ENCODE results near the gene EYS.

EYS gene

DNA sequence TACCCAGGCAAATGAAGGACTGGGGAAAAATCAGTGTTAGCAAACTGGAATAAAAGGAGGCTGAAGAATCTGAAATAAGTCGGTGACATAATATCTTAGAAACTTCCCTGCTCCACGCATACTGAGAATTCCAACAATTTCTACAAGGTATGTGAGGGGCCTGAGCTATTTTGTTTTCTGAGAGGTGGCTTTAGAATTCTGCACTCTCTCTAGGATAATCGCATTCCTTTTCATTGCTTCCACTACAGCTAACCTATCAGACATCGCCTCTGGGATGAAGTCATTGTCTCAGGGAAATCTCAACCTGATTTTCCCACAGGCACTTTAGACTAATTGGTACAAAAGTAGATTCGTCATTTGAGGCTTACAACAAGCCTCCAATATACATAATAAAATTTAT, 1330.6 kb downstream of the EYS start:
- in situ Hi-C loops (cut with MboI; ENCODE audit: low sequenced_read_pairs), result no loop called here

DNA sequence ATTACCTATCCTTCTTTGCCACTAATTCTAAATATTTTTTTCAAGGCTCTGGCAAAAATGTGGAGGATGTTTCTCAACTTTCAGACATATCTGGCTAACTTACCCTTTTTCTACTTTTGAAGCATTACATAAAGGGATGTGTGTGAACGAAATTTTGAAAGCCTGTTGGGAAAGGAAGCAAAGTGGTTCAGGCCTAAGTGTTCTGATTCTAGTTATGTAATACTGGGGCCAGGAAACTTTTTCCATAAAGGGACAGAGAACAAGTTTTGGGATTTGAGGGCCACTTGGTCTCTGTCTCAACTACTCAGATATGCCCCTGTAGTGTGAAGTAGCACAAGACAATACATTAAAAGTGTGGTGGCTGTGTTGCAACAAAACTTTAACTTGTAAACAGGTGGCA, 1349.6 kb downstream of the EYS start:
- in situ Hi-C loops (cut with MboI; ENCODE audit: low sequenced_read_pairs), result no loop called here

DNA sequence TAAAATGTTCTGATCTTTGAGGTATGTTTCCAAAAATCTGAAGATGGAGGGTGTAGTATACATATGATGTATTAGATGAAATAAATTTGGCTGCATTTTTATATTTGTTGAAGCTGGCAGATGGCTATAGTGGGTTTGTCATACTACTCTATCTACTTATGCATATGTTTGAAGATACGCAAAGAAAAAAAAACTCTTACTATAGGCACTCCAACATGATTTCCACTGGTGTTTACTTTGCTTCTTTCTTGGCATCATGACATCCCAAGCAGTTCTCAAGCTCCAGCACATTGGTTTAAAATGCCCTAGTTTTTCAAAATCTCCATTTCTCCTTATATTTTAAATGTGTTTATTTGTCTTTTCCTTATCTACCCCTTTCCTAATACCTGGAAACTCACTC, 1359.6 kb downstream of the EYS start:
- in situ Hi-C loops (cut with MboI; ENCODE audit: low sequenced_read_pairs), result no loop called here

DNA sequence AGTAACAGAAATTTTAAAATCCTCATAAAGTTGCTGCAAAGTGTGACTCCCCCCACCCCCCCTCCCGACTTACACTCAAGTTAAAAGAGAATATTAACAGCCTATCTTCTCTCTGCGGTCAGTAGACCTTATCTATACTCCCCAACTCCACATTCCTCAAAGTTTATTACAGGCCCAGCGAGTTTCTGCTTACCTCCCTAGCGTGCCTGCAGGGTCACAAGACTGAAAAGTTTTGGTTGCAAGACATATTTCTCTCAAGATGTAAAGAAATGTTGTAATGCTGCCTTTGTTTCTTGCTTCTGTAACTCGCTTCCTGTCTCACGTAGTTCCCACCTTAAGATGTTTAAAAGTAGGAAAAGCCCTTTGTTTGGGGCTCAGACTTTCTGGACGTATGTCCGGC, 1371.8 kb downstream of the EYS start:
- in situ Hi-C loops (cut with MboI; ENCODE audit: low sequenced_read_pairs), result no loop called here

DNA sequence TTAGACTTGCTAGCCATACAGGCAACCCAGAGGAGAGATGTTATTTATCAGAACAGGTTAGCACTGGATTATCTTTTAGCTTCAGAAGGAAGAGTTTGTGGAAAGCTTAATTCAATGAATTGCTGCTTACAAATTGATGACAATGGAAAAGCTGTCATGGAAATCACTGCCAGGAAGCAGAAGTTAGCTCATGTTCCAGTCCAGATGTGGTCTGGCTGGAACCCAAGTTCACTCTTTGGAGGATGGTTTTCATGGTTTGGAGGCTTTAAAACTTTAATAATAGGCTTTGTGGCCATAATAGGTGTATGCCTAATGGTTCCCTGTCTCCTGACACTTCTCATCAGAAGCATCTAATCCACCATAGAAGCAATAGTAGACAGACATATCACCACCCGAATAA, 1372.4 kb downstream of the EYS start:
- in situ Hi-C loops (cut with MboI; ENCODE audit: low sequenced_read_pairs), result no loop called here

DNA sequence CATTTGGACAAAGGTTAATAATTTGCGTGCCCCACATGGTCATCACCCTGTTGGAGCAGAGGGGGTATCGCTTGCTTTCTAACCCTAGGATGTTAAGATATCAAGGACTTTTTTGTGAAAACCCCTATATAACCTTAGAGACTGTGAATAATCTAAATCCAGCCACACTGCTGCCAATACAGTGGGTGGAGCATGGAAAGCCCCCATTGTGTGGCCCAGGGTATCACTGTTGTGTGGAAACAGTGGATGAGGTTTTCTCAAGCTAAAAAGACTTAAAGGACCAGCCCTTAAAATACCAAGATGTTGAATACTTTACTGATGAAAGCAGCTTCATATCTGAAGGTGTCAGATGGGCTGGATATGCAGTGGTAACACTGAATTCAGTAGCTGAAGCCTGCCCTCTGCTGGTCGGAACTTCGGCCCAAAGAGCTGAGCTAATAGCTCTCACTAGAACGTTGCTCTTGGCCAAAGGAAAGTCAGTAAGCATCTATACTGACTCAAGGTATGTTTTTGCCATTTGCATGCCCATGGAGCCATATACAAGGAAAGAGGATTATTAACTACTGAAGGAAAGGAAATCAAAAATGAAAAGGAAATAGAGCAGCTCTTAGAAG, 1376.2 kb downstream of the EYS start:
- in situ Hi-C loops (cut with MboI; ENCODE audit: low sequenced_read_pairs), result no loop called here

- in situ Hi-C loops (cut with MboI; ENCODE audit: low sequenced_read_pairs), result no loop called here
Measured at GRCh38 chr6:64326939-64327338, 1380.1 kb downstream of the EYS start.

DNA sequence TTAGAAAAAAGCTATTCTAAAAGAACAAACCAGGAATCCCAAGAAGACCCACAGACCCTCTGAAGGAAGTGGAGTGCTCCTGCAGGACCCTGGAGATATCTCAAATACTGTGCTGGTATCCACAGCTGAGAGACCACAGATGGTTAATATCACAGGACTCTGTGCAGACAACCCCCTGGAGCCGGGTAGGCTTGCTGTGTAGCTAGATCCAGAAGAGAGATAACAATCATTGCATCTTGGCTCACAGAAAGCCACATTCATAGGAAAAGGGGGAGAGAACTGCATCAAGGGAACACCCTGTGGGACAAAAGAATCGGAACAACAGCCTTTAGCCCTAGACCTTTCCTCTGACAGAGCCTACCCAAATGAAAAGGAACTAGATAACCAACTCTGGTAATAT, 1381.9 kb downstream of the EYS start:
- in situ Hi-C loops (cut with MboI; ENCODE audit: low sequenced_read_pairs), result no loop called here

DNA sequence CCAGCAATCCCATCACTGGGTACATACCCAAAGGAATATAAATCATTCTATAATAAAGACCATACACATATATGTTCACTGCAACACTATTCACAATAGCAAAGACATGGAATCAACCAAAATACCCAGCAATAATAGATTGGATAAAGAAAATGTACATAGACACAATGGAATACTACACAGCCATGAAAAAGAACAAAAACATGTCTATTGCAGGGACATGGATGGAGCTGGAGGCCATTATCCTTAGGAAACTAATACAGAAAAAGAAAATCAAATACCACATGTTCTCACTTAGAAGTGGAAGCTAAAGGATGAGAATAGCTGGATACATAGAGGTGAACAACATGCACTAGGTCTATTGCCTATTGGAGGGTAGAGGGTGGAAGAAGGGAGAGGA, 1396.8 kb downstream of the EYS start:
- in situ Hi-C loops (cut with MboI; ENCODE audit: low sequenced_read_pairs), result no loop called here

GRCh38 chr6:64301307-64302236, 1405.5 kb downstream of the EYS start:
- in situ Hi-C loops (cut with MboI; ENCODE audit: low sequenced_read_pairs), result no loop called here

DNA sequence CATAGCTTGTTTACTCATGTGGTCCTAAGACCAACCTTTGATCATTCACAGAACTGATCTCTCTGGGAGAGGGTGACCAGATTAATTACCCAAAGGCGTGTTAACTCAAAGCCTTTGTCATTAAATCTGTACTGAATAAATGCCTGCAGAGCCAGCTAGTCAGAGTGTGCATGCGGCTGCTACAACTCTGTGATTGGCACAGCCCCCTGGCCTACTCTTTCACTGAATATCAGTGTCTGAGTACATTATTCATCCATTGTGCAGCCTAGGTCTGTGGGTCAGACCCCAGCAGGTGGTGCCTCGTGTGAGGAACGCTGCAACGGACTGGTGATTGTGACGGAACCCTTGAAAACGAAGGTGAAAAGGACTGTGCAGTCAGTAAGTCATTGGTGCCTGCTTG, 1407.8 kb downstream of the EYS start:
- in situ Hi-C loops (cut with MboI; ENCODE audit: low sequenced_read_pairs), result no loop called here

GRCh38 chr6:64294034-64294433, 1413.0 kb downstream of the EYS start:
- in situ Hi-C loops (cut with MboI; ENCODE audit: low sequenced_read_pairs), result no loop called here

- in situ Hi-C loops (cut with MboI; ENCODE audit: low sequenced_read_pairs), result no loop called here
Measured at GRCh38 chr6:64293298-64293697, 1413.7 kb downstream of the EYS start.

DNA sequence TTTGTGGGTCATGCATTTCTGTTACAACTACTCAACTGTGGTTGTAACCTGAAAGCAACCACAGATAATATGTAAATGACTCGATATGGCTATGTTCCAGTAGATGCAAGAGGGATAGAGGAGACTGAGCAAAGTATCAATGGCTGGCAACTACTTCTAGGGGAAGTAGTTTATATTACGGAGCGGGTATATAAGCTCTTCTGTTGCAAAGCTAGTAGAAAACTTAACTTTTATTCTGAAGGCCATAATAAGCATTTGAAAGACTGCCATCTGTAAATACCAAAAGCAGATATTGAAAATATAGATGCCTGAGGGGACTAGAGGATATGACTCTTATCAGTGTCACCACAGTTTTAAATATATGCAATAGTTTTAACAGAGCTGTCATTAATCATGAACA, 1416.2 kb downstream of the EYS start:
- in situ Hi-C loops (cut with MboI; ENCODE audit: low sequenced_read_pairs), result no loop called here

DNA sequence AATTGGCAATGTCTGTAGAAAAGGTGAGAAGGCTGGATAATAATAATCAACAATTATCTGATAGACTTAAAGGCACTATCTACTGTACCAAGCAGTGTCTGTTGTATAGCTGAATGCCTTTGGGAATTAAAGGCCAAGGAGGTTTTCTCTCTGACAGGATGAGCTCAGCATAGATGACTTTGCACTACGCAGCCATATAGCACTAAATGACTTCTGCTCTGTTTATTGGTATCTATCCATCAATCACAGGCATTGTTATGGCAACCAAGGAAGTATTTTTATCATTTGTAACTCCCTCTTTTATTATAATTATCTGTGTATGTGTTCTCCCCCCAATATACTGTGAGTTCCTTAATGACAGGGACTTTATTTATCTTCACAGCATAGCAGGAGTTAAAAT, 1417.1 kb downstream of the EYS start:
- in situ Hi-C loops (cut with MboI; ENCODE audit: low sequenced_read_pairs), result no loop called here

DNA sequence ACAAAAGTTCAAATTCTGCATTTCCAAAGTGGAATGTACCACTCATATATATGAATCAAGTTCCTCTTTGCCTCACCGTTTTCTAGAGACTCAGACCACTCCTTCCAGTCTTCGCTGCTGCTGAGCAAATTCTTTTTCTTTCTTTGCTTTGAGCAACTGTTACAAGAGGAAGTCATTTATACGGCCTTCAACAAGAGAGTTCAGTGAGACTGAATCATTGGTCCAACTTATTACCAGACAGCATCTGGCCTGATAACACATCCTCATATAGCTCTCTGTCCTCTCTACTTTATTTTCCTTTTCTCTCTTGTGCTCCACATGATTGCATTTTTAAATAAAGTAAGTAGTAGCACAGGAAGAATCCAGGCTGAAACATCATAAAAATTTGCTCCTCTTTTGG, 1418.7 kb downstream of the EYS start:
- in situ Hi-C loops (cut with MboI; ENCODE audit: low sequenced_read_pairs), result no loop called here

DNA sequence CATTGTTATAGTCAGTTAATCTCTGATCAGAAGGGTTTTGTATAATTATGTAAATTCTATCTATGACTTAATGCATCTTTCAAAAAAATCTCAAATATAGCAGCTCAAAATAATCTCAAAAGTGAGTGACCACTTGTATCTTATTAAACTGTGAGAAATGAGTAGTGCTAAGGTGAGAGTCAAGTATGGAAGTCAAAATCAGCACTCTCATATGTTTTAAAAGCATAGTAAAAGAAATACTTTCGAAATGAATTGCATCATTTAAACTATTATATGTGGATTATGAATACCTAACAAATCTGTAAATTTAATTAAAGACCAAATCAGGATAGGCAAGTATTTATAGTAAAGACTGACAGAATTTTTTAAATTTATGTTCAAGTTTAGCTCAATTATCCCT, 1425.9 kb downstream of the EYS start:
- in situ Hi-C loops (cut with MboI; ENCODE audit: low sequenced_read_pairs), result no loop called here

DNA sequence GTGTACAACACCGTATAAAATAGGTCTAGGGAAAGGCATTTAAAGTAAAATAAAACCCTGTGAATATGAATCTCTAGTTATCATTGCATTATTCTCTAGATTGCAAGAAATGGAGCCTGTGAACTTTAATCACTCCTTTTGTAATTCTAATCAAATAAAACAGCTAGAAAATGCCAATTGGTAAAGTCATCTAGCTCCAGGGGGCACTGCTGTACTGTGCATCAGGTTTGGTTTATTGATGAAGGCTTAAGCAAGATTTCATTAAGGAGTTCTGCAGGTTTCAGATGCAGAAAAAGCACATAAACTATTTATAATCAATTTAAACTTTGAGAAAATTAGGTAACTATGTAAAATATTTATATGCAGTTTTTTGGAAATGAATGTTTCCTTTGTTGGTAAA, 1426.5 kb downstream of the EYS start:
- in situ Hi-C loops (cut with MboI; ENCODE audit: low sequenced_read_pairs), result no loop called here

- in situ Hi-C loops (cut with MboI; ENCODE audit: low sequenced_read_pairs), result no loop called here
Measured at GRCh38 chr6:64270083-64270482, 1436.9 kb downstream of the EYS start.

GRCh38 chr6:64266351-64266821, 1440.6 kb downstream of the EYS start:
- in situ Hi-C loops (cut with MboI; ENCODE audit: low sequenced_read_pairs), result no loop called here

- in situ Hi-C loops (cut with MboI; ENCODE audit: low sequenced_read_pairs), result no loop called here
Measured at GRCh38 chr6:64263778-64264177, 1443.2 kb downstream of the EYS start.

GRCh38 chr6:64259372-64259771, 1447.7 kb downstream of the EYS start:
- in situ Hi-C loops (cut with MboI; ENCODE audit: low sequenced_read_pairs), result no loop called here
